Ishikawa (cell line): Measurements from ENCODE around the gene CDH13.

Experiments used
- CEBPB ChIP-seq: IDR thresholded peaks from 2 replicates; pipeline ENCODE4 v1.6.1; 2012
- CREB1 ChIP-seq: IDR thresholded peaks from 2 replicates; pipeline ENCODE4 v1.6.1; 2012; ENCODE audit warnings: low read depth
- EP300 ChIP-seq: IDR thresholded peaks from 2 replicates; pipeline ENCODE4 v1.6.1; 2012; ENCODE audit warnings: borderline replicate concordance
- FOXM1 ChIP-seq: IDR thresholded peaks from 2 replicates; pipeline ENCODE4 v1.6.1; 2012; ENCODE audit warnings: low read depth, borderline replicate concordance
- MAX ChIP-seq: IDR thresholded peaks from 2 replicates; pipeline ENCODE4 v1.6.1; 2012
- NFIC ChIP-seq: IDR thresholded peaks from 2 replicates; pipeline ENCODE4 v1.6.1; 2012
- RAD21 ChIP-seq: IDR thresholded peaks from 2 replicates; pipeline ENCODE4 v1.6.1; 2012; ENCODE audit warnings: low read depth
- TAF1 ChIP-seq: IDR thresholded peaks from 2 replicates; pipeline ENCODE4 v1.6.1; 2012; ENCODE audit warnings: low read depth, mild to moderate bottlenecking
- TCF12 ChIP-seq: IDR thresholded peaks from 2 replicates; pipeline ENCODE4 v1.6.1; 2012; ENCODE audit warnings: low read depth
- TEAD4 ChIP-seq: IDR thresholded peaks from 2 replicates; pipeline ENCODE4 v1.6.1; 2012
- YY1 ChIP-seq: IDR thresholded peaks from 2 replicates; pipeline ENCODE4 v1.6.1; 2012; ENCODE audit warnings: low read depth
- ZBTB7A ChIP-seq: IDR thresholded peaks from 2 replicates; pipeline ENCODE4 v1.6.1; 2012; ENCODE audit warnings: low read depth
- TF ChIP-seq, protein P1 (sequence below): IDR thresholded peaks from 2 replicates; pipeline ENCODE4 v1.6.1; 2012; ENCODE audit warnings: low read depth, mild to moderate bottlenecking

DNA sequence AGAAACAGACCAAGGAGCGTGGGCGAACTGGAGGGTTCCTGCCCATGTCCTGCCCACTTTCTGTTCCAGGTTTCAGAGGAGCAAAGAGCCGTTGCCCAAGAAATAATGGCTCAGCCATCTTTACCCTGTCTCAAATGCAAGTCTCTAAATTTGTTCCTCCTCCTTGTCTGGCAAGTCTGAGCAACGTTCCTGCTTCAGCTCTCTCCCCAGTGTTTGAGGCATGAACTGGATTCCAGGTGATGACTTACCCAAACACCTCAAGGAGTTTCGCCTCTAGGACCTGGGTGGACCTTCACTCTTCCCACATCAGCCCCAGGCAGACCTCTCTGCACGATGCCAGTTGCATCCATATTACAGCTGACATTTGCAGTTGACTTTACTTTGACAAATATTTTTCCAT lies 659.2 kb downstream of the CDH13 start:
- TF ChIP-seq TCF12 = no peak
- TF ChIP-seq, protein P1, sequence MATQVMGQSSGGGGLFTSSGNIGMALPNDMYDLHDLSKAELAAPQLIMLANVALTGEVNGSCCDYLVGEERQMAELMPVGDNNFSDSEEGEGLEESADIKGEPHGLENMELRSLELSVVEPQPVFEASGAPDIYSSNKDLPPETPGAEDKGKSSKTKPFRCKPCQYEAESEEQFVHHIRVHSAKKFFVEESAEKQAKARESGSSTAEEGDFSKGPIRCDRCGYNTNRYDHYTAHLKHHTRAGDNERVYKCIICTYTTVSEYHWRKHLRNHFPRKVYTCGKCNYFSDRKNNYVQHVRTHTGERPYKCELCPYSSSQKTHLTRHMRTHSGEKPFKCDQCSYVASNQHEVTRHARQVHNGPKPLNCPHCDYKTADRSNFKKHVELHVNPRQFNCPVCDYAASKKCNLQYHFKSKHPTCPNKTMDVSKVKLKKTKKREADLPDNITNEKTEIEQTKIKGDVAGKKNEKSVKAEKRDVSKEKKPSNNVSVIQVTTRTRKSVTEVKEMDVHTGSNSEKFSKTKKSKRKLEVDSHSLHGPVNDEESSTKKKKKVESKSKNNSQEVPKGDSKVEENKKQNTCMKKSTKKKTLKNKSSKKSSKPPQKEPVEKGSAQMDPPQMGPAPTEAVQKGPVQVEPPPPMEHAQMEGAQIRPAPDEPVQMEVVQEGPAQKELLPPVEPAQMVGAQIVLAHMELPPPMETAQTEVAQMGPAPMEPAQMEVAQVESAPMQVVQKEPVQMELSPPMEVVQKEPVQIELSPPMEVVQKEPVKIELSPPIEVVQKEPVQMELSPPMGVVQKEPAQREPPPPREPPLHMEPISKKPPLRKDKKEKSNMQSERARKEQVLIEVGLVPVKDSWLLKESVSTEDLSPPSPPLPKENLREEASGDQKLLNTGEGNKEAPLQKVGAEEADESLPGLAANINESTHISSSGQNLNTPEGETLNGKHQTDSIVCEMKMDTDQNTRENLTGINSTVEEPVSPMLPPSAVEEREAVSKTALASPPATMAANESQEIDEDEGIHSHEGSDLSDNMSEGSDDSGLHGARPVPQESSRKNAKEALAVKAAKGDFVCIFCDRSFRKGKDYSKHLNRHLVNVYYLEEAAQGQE = no peak
- TF ChIP-seq EP300 = no peak
- TF ChIP-seq NFIC = no peak
- TF ChIP-seq CEBPB = no peak
- no peak for TF ChIP-seq TEAD4
- no peak for TF ChIP-seq MAX
- TF ChIP-seq TAF1 = no peak
- no peak for TF ChIP-seq YY1
- no peak for TF ChIP-seq ZBTB7A
- no peak for TF ChIP-seq FOXM1
- TF ChIP-seq RAD21 = no peak
- TF ChIP-seq CREB1 = no peak
